HCT116 (cell line): ENCODE results near the gene RNF207. TPM values are rescaled to one million over a fixed set of nuclear protein-coding genes. Genes with fewer than 3 reads are reported as not detected.

Experiments
- ATAC-seq: fragments of 200-7000 bp; cut with Tn5 transposase; 2 replicates; pipeline ENCODE4 v1.9.1; 2020; ENCODE audit warnings: mild to moderate bottlenecking, moderate library complexity
- BruUV-seq: library from RNA; stranded (reverse); fragments of 400-500 nt; replicated peaks from 2 replicates; lab custom pipeline; 2021; lab: Mats Ljungman, UMichigan
- CTCF ChIA-PET: fragments of 300-600 bp; sonication (Branson Sonifier 250); formaldehyde crosslinking; loops from one replicate; lab custom pipeline; 2021; ENCODE audit warnings: antibody characterized with exemption; lab: Charles Lee
- POLR2A ChIA-PET: fragments of 300-600, 350-600 bp; sonication (Branson Sonifier 250); formaldehyde crosslinking; loops from one replicate; lab custom pipeline; 2021; ENCODE audit warnings: antibody characterized with exemption; lab: Charles Lee
- RAD21 ChIA-PET, 2 experiments: fragments of 300-600 bp; sonication (Branson Sonifier 250); formaldehyde crosslinking; loops; one replicate each; lab custom pipeline; 2023; ENCODE audit warnings: low total read pairs in 2 of 2; ENCODE audit not compliant: uncharacterized antibody in 2 of 2, unreplicated experiment in 2 of 2, low non-redundant PET in 1 of 2; lab: Charles Lee
- DNase-seq: peaks from one replicate; pipeline ENCODE4 v3.0.0-alpha.2; 2010; ENCODE audit warnings: low read depth, low spot score
- H2AFZ ChIP-seq: fragments of 200-600 bp; shearing (Covaris generic), sonication (generic); 2 replicates; pipeline ENCODE4 v1.6.1; 2017; ENCODE audit warnings: low read depth, mixed run types, mixed read lengths, antibody characterized with exemption, low read length; ENCODE audit not compliant: poor library complexity, severe bottlenecking
- H3K27ac ChIP-seq: 2 replicates; pipeline ENCODE4 v1.5.1; 2012; ENCODE audit warnings: low read depth, low read length
- H3K27me3 ChIP-seq: fragments of 200-600 bp; sonication (generic); 2 replicates; pipeline ENCODE4 v1.6.1; 2016; ENCODE audit warnings: mixed run types, low read length, mixed read lengths; ENCODE audit not compliant: insufficient read depth
- H3K36me3 ChIP-seq, 2 experiments: fragments of 200-500 bp in 1 of 2; fragments of 200-600 bp in 1 of 2; sonication (Bioruptor generic) in 1 of 2; sonication (generic) in 1 of 2; 2 replicates each; pipeline versions ENCODE4 v1.5.1 to v1.6.1; 2014 to 2016; ENCODE audit warnings: low read length in 2 of 2, inconsistent platforms in 1 of 2, mixed read lengths in 1 of 2, mixed run types in 1 of 2; ENCODE audit not compliant: insufficient read depth in 2 of 2, control insufficient read depth in 1 of 2
- H3K4me1 ChIP-seq, 2 experiments: fragments of 200-600 bp in 1 of 2; sonication (generic) in 1 of 2; 2 replicates each; pipeline versions ENCODE4 v1.5.1 to v1.6.1; 2012 to 2017; ENCODE audit warnings: low read length in 2 of 2, inconsistent platforms in 1 of 2, mild to moderate bottlenecking in 1 of 2, mixed read lengths in 1 of 2, mixed run types in 1 of 2, moderate library complexity in 1 of 2; ENCODE audit not compliant: insufficient read depth in 2 of 2, control insufficient read depth in 1 of 2
- H3K4me2 ChIP-seq: fragments of 200-600 bp; sonication (generic); 2 replicates; pipeline ENCODE4 v1.6.1; 2017; ENCODE audit warnings: mixed run types, low read length, mixed read lengths
- H3K4me3 ChIP-seq, 2 experiments: fragments of 200-600 bp in 1 of 2; sonication (generic) in 1 of 2; replicated peaks in 1 of 2; 2 replicates each; pipeline ENCODE4 v1.5.1; 2011 to 2016; ENCODE audit warnings: low read length in 2 of 2, control low read depth in 1 of 2, low read depth in 1 of 2, mild to moderate bottlenecking in 1 of 2, mixed read lengths in 1 of 2, mixed run types in 1 of 2
- H3K79me2 ChIP-seq: fragments of 200-600 bp; sonication (generic); 2 replicates; pipeline ENCODE4 v1.6.1; 2017; ENCODE audit warnings: mild to moderate bottlenecking, mixed run types, low read length, moderate library complexity, mixed read lengths; ENCODE audit not compliant: insufficient read depth
- H3K9ac ChIP-seq: fragments of 200-600 bp; sonication (generic); 2 replicates; pipeline ENCODE4 v1.6.1; 2016; ENCODE audit warnings: low read length, mixed read lengths
- H3K9me2 ChIP-seq: fragments of 200-600 bp; sonication (generic), shearing (Covaris generic); 2 replicates; pipeline ENCODE4 v1.6.1; 2017; ENCODE audit warnings: mixed run types, mild to moderate bottlenecking, moderate library complexity; ENCODE audit not compliant: insufficient read depth
- H3K9me3 ChIP-seq, 2 experiments: fragments of 200-500 bp in 1 of 2; fragments of 200-600 bp in 1 of 2; sonication (Bioruptor generic) in 1 of 2; sonication (generic) in 1 of 2; 2 replicates each; pipeline ENCODE4 v1.6.1; 2014 to 2017; ENCODE audit warnings: low read length in 2 of 2, mixed read lengths in 2 of 2, inconsistent platforms in 1 of 2, low read depth in 1 of 2, mild to moderate bottlenecking in 1 of 2, mixed run types in 1 of 2, moderate library complexity in 1 of 2; ENCODE audit not compliant: control insufficient read depth in 1 of 2, insufficient read depth in 1 of 2
- H4K20me1 ChIP-seq: fragments of 200-600 bp; sonication (generic), shearing (Covaris generic); 2 replicates; pipeline ENCODE4 v1.6.1; 2017; ENCODE audit warnings: mixed run types, mild to moderate bottlenecking, moderate library complexity; ENCODE audit not compliant: insufficient read depth
- CBX3 ChIP-seq: IDR thresholded peaks from 2 replicates; pipeline ENCODE4 v1.6.1; 2012; ENCODE audit warnings: low read depth
- CEBPB ChIP-seq: IDR thresholded peaks from 2 replicates; pipeline ENCODE4 v1.6.1; 2012; ENCODE audit warnings: low read depth
- POLR2A ChIP-seq: IDR thresholded peaks from 2 replicates; pipeline ENCODE4 v1.7.0; 2011; ENCODE audit warnings: borderline replicate concordance; ENCODE audit not compliant: insufficient read depth, insufficient read length; ENCODE audit errors: extremely low read depth
- POLR2AphosphoS5 ChIP-seq: IDR thresholded peaks from 2 replicates; pipeline ENCODE4 v1.6.1; 2011; ENCODE audit warnings: mild to moderate bottlenecking, low read depth, low read length, moderate library complexity
- RAD21 ChIP-seq: IDR thresholded peaks from 2 replicates; pipeline ENCODE4 v1.6.1; 2012; ENCODE audit warnings: low read depth, mild to moderate bottlenecking
- SIN3A ChIP-seq: IDR thresholded peaks from 2 replicates; pipeline ENCODE4 v1.6.1; 2012; ENCODE audit warnings: low read depth
- SRF ChIP-seq: IDR thresholded peaks from 2 replicates; pipeline ENCODE4 v1.6.1; 2012; ENCODE audit warnings: low read depth
- TCF7L2 ChIP-seq: IDR thresholded peaks from 2 replicates; pipeline ENCODE4 v1.7.0; 2011; ENCODE audit warnings: borderline replicate concordance, inconsistent platforms; ENCODE audit not compliant: insufficient read depth, insufficient read length; ENCODE audit errors: extremely low read depth
- ZFX ChIP-seq: fragments of 450-650 bp; IDR thresholded peaks from 2 replicates; pipeline ENCODE4 v1.6.1; 2017
- intact Hi-C: fragments of 100-400 bp; cut with micrococcal nuclease; formaldehyde crosslinking; loops from 2 replicates; pipeline ENCODE4 v1.10.0; 2022
- total RNA-seq: library from RNA; stranded (reverse); gene quantifications from one replicate; pipeline ENCODE4 v1.2.1, GENCODE V29; 2021; ENCODE audit not compliant: unreplicated experiment
- TF ChIP-seq, protein P1 (sequence below): IDR thresholded peaks from 2 replicates; pipeline ENCODE4 v1.6.1; 2012
- TF ChIP-seq, protein P2 (sequence below): IDR thresholded peaks from 2 replicates; pipeline ENCODE4 v1.6.1; 2011; ENCODE audit warnings: mild to moderate bottlenecking, low read length, moderate library complexity; ENCODE audit not compliant: insufficient replicate concordance; ENCODE audit errors: extremely low read depth

The RNF207 gene
- total RNA-seq, 1 experiment from 2014 or later = 61.2 TPM

DNA sequence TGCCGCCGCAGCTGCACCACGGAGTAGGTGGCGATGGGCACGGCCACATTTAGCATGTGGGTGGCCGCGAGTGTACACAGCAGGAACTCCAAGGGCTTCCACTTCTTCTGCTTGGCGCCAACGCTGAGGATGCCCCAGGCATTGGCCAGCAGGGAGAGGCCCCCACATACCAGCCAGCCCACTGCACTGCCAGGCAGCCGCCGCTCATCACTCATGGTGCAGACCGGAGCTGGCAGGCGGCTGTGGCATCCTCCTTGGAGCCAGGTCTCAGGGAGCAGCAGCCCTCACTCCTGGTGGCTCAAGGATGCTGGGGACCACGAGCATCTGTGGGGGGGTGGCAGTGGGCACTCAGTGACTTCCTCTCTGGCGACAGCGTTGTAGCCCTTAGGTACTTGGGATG is 48.8 kb downstream of the RNF207 start:
- Histone ChIP-seq H3K9me2 (no peaks in the 10 kb centered on the region), H3K4me1 (peaks cover 9 to 16% of the 10 kb centered on the region in 2 experiments; a peak in 2 of 4 replicates), H3K27me3 (no peaks in the 10 kb centered on the region), H3K4me2 (no peak overlapping the region), H3K36me3 (no peaks in the 10 kb centered on the region), H4K20me1 (no peaks in the 10 kb centered on the region), H3K4me3 (no peak overlapping the region), H3K79me2 (no peaks in the 10 kb centered on the region), H3K9ac (no peak overlapping the region), H2AFZ (no peak overlapping the region), H3K9me3 (no peaks in the 10 kb centered on the region), H3K27ac (no peak overlapping the region)
- intact Hi-C loops = no loop called here
- ChIA-PET CTCF (no interaction called here), RAD21 (no interaction called here), POLR2A (no interaction called here)
- TF ChIP-seq TCF7L2 = no peak
- no peak for TF ChIP-seq CEBPB
- TF ChIP-seq CBX3 = no peak
- no peak for TF ChIP-seq SRF
- no peak for TF ChIP-seq POLR2A
- no peak for TF ChIP-seq RAD21
- TF ChIP-seq, protein P1, sequence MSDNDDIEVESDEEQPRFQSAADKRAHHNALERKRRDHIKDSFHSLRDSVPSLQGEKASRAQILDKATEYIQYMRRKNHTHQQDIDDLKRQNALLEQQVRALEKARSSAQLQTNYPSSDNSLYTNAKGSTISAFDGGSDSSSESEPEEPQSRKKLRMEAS = no peak
- TF ChIP-seq POLR2AphosphoS5 = no peak
- no peak for TF ChIP-seq ZFX
- TF ChIP-seq SIN3A = no peak
- TF ChIP-seq, protein P2, sequence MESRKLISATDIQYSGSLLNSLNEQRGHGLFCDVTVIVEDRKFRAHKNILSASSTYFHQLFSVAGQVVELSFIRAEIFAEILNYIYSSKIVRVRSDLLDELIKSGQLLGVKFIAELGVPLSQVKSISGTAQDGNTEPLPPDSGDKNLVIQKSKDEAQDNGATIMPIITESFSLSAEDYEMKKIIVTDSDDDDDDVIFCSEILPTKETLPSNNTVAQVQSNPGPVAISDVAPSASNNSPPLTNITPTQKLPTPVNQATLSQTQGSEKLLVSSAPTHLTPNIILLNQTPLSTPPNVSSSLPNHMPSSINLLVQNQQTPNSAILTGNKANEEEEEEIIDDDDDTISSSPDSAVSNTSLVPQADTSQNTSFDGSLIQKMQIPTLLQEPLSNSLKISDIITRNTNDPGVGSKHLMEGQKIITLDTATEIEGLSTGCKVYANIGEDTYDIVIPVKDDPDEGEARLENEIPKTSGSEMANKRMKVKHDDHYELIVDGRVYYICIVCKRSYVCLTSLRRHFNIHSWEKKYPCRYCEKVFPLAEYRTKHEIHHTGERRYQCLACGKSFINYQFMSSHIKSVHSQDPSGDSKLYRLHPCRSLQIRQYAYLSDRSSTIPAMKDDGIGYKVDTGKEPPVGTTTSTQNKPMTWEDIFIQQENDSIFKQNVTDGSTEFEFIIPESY = no peak
- DNase-seq (no peak), ATAC-seq (no peak)
- BruUV-seq = no TSS peak
